Measurements from ENCODE around the gene NOTCH2. TPM values are rescaled to one million over a fixed set of nuclear protein-coding genes. Genes with fewer than 3 reads are reported as not detected.

The NOTCH2 gene
- total and polyA plus RNA-seq, 3 donors from 2014 or later, result 77.8 to 256 (median 173) TPM

GRCh38 chr1:119941392-119941791 lies 128.1 kb downstream of the NOTCH2 start:
- Histone ChIP-seq H3K9me3 (no peaks in the 10 kb centered on the region), H3K27ac (no peak overlapping the region), H3K4me3 (no peak overlapping the region), H3K27me3 (no peaks in the 10 kb centered on the region), H3K4me1 (no peaks in the 10 kb centered on the region), H3K36me3 (ENCODE audit: low read depth, missing control alignments) (peaks cover 2% of the 10 kb centered on the region)
- WGBS, 2 donors, result 89 to 91% methylated on average over 4 of the region's 4 CpGs
- intact Hi-C loops (cut with DNase I; ENCODE audit: low total_unique reads), result no loop called here
- no peak for TF ChIP-seq CTCF (IDR thresholded peaks at IDR 0.05)
- no peak for TF ChIP-seq POLR2A (IDR thresholded peaks at IDR 0.05)
- no peak for DNase-seq

GRCh38 chr1:119940697-119941096 lies 128.8 kb downstream of the NOTCH2 start:
- Histone ChIP-seq H3K4me1 (no peaks in the 10 kb centered on the region), H3K4me3 (no peak overlapping the region), H3K9me3 (no peaks in the 10 kb centered on the region), H3K36me3 (ENCODE audit: low read depth, missing control alignments) (peaks cover 2% of the 10 kb centered on the region), H3K27me3 (no peaks in the 10 kb centered on the region), H3K27ac (no peak overlapping the region)
- no peak for DNase-seq
- TF ChIP-seq CTCF (IDR thresholded peaks at IDR 0.05) (no peak), POLR2A (IDR thresholded peaks at IDR 0.05) (no peak)
- intact Hi-C loops (cut with DNase I; ENCODE audit: low total_unique reads), result no loop called here

GRCh38 chr1:119937198-119937597 lies 132.3 kb downstream of the NOTCH2 start:
- H3K36me3 ChIP-seq (ENCODE audit: low read depth, missing control alignments), result peaks cover 2% of the 10 kb centered on the region
- no peak for DNase-seq
- no peak overlapping the region for H3K27ac ChIP-seq
- intact Hi-C loops (cut with DNase I; ENCODE audit: low total_unique reads), result no loop called here
- H3K4me3 ChIP-seq, result no peak overlapping the region
- WGBS, 2 donors, result 77 to 92% methylated on average over 5 of the region's 5 CpGs
- H3K4me1 ChIP-seq, result no peaks in the 10 kb centered on the region
- no peaks in the 10 kb centered on the region for H3K9me3 ChIP-seq
- TF ChIP-seq POLR2A (IDR thresholded peaks at IDR 0.05) (no peak), CTCF (IDR thresholded peaks at IDR 0.05) (no peak)
- no peaks in the 10 kb centered on the region for H3K27me3 ChIP-seq

- Histone ChIP-seq H3K36me3 (ENCODE audit: low read depth, missing control alignments) (peaks cover 2% of the 10 kb centered on the region), H3K9me3 (no peaks in the 10 kb centered on the region), H3K4me3 (no peak overlapping the region), H3K4me1 (no peaks in the 10 kb centered on the region), H3K27me3 (no peaks in the 10 kb centered on the region), H3K27ac (no peak overlapping the region)
- no peak for DNase-seq
- intact Hi-C loops (cut with DNase I; ENCODE audit: low total_unique reads), result no loop called here
- TF ChIP-seq CTCF (IDR thresholded peaks at IDR 0.05) (no peak), POLR2A (IDR thresholded peaks at IDR 0.05) (no peak)
- 90 to 96% methylated on average over 2 of the region's 2 CpGs for WGBS, 2 donors
These were observed 133.5 kb downstream of the NOTCH2 start for GRCh38 chr1:119935915-119936314.

- DNase-seq, result no peak
- Histone ChIP-seq H3K36me3 (ENCODE audit: low read depth, missing control alignments) (peaks cover 2% of the 10 kb centered on the region), H3K4me1 (no peaks in the 10 kb centered on the region), H3K4me3 (no peak overlapping the region), H3K9me3 (no peaks in the 10 kb centered on the region), H3K27ac (no peak overlapping the region), H3K27me3 (no peaks in the 10 kb centered on the region)
- intact Hi-C loops (cut with DNase I; ENCODE audit: low total_unique reads), result no loop called here
- WGBS, 2 donors, result 73 to 90% methylated on average over 1 of the region's 1 CpG
- TF ChIP-seq POLR2A (IDR thresholded peaks at IDR 0.05), result no peak
- no peak for TF ChIP-seq CTCF (IDR thresholded peaks at IDR 0.05)
These were observed 134.1 kb downstream of the NOTCH2 start for GRCh38 chr1:119935373-119935772.
